ENCODE results near the gene BBOF1.
"Not testable (repeated sequence)": the region's sequence is repeated elsewhere in the genome, so short reads cannot be mapped to it uniquely, and the experiment has no call there.

BBOF1 gene, protein sequence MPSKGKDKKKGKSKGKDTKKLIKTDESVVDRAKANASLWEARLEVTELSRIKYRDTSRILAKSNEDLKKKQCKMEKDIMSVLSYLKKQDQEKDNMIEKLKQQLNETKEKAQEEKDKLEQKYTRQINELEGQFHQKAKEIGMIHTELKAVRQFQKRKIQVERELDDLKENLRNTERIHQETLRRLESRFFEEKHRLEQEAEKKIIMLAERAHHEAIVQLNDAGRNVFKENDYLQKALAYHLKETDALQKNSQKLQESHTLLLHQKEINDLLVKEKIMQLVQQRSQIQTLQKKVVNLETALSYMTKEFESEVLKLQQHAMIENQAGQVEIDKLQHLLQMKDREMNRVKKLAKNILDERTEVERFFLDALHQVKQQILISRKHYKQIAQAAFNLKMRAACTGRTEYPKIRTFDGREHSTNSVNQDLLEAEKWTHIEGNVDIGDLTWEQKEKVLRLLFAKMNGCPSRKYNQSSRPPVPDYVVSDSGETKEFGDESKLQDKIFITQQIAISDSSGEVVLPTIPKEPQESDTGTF

DNA sequence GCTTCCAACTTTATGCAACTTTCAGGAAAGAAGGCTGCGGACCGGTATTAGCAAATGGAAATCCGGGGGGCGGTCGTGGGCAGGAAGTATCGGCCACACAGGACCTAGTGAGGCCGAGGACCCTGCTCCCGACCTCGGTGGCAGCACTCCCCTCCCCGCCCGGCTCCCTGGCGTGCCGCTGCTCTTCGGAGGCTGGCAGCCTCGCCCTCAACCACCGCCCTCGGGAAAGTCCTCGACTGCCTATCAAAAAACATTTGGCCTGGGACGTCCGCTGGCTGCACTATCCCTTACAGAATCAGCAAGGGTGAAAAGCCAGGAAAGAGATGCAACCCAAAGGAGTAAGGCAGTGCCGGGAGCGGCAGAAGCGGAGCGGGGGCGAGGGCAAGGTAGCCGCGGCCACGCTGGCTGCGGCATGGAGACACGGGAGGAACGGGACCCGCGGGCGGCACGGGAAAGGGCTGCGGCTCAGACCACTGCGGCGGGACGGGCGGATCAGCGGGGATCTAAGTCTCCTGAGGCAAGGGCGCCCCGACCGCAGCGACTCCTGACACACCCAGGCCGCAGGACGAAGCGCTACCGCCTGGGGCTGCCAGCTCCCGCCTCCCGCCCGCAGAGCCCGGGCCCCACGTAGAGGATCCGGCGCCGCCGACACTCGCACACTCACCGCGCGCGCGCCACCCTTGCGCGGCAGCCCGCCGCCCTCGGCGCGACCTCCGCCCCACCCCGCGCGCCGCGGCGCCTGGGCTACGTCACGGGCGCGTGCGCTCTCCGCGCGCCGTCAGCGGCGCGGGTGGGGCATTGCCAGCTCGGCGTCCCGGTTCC is at the start of gene BBOF1, which contains the start of gene ENTPD5:
Gene BBOF1 (plus strand): TSS at position 764 of the 822 bp plus-strand sequence. CDS start 130 bp downstream, outside the sequence.
Gene ENTPD5 (minus strand): TSS at position 703 of the 822 bp plus-strand sequence. CDS start 31,186 bp downstream, outside the sequence.
- DNase-seq (ENCODE audit: low read depth in 3 of 3), result peak; percentile 68 to 71 (median 71)

DNA sequence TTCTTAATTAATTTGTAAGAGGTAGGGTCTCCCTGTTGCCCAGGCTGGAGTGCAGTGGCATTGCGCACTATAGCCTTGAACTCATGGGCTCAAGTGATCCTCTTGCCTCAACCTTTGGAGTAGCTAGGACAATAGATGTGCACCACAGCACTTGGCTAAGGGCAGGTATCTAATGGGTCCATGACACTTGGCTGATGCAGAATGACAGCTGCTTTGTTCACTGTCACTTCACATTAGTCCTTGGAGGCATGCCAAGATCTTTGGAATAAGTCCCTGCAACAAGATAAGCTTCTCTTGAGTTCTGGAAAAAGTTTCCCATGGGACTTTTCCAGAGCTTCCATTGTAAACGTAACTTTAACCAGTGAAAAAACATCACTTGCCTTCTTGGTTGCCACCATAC is 45.7 kb upstream of the BBOF1 start:
- no peak for DNase-seq (ENCODE audit: low read depth in 3 of 3)

DNA sequence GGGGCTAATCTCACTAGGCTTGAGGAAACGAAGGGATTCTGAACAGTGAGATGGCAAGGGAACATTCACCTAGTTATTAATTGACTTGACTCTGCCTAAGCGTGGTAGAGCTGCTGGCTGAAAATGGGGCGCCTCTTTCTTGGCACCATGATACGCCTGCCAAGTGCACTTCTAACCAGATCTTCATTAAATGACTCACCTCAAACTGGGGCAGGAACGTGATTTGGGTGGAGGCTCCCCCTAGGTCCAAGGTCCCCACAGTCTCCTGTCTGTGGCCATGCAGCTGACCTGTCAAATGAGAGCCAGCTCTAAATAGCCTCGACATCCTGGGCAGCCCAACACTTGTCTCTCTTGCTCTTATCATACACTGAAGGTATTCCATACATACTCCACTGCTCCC is 43.0 kb upstream of the BBOF1 start:
- no peak for DNase-seq (ENCODE audit: low read depth in 3 of 3)

DNA sequence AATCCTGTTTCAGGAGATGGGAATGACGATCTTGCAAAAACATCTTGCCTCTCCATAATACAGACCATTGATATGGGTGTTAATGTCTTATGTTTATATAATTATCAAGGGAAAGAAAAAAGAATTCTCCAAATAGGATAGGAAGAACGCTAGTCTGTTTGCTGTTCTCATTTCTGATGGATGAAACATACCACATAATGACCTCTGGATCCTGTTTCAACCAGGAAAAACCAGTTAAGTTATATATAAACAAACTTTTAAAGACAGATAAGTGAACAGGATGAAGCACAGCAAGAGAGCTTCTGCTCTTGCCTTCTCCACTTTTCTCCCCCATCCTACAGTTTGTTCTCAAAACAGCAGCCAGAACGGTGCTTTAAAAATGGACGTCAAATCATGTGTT is 41.3 kb upstream of the BBOF1 start:
- DNase-seq (ENCODE audit: low read depth in 3 of 3), result no peak

DNA sequence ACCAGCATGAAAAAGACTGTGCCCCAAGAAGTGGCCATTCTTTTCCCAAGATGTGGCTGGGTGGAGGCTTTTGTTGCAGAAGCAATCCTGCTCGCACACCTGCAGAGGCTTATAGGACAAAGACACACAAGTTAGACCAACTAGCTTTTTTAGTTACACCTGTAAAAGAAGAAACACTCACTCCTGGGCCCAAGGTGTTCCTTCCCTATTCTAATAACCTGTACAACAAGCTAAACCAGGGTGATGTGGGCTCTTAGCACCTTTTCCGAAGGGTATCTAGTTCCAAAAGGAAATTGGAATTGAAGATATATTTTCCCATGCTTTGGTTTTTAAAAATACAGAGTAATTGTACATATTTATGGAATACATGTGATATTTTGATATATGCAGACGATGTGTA is 31.1 kb upstream of the BBOF1 start:
- no peak for DNase-seq (ENCODE audit: low read depth in 3 of 3)

DNA sequence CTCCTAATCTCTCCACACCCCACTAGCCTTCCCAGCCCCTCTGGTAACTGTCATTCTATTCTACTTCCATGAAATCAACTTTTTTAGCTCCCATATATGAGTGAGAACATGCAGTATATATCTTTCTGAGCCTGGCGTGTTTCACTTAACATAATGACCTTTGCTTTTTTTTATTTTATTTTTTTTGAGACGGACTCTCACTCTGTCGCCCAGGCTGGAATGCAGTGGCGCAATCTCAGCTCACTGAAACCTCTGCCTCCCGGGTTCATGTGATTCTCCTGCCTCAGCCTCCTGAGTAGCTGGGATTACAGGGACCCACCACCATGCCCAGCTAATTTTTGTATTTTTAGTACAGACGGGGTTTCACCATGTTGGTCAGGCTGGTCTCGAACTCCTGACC is 30.5 kb upstream of the BBOF1 start:
- not testable (repeated sequence) for DNase-seq (ENCODE audit: low read depth in 3 of 3)

DNA sequence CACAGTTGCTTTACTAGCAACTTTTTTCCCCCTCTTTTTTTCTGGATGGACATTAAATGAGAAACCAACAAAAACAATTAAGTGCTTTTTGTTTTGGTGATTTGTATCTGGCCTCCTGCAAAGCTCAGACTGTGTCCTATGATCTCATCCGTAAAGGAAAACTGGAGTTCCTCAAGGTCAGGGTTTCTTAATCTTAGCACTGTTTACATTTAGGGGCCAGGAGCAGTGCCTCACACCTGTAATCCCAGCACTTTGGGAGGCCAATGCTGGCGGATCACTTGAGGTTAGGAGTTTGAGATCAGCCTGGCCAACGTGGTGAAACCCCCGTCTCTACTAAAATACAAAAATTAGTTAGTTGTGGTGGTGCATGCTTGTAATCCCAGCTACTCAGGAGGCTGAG is 28.1 kb upstream of the BBOF1 start:
- no peak for DNase-seq (ENCODE audit: low read depth in 3 of 3)

DNA sequence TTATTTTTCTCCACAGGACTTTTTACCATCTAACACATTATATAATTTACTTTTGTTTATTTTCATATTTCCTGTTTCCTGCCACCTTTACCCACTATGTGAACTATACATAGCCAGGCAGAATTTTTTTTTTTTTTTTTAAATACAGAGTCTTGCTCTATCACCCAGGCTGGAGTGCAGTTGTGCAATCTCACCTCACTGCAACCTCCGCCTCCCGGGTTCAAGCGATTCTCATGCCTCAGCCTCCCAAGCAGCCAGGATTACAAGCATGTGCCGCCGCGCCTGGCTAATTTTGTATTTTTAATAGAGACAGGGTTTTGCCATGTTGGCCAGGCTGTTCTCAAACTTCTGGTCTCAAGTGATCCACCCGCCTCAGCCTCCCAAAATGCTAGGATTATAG is 24.2 kb upstream of the BBOF1 start:
- DNase-seq (ENCODE audit: low read depth in 3 of 3), result not testable (repeated sequence)

DNA sequence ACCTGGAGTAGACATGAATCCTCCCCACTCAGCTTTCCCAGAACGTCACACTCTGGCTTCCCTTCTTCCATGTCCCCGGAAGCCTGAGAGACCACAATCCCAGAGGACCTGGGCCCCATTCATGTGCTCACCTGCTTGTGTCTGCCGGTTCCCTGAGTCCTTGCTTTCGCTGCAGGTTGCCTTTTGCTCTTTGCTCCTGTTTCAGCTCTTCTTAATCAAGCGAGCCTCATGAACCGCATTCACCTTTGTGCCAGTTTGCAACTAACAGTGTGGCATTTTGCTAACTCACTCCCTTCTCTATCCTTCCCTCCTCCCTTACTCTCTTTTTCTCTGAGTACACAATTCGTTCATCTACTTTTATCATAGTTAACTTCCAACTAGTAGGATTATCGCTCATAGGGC is 23.2 kb upstream of the BBOF1 start:
- no peak for DNase-seq (ENCODE audit: low read depth in 3 of 3)

DNA sequence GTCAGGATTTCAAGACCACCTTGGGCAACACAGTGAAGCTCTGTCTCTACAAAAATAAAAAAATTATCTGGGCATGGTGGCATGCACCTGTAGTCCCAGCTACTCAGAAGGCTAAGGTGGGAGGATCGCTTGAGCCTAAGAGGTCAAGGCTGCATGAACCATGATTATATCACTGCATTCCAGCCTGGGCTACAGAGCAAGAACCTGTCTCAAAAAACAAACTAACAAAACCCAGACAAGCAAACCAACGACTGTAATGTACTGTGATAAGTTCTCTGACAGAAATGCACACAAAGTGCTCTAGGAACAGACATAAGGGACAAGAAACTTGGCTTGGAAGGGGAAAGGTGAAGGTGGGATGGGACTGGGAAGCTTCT is 22.4 kb upstream of the BBOF1 start:
- no peak for DNase-seq (ENCODE audit: low read depth in 3 of 3)

DNA sequence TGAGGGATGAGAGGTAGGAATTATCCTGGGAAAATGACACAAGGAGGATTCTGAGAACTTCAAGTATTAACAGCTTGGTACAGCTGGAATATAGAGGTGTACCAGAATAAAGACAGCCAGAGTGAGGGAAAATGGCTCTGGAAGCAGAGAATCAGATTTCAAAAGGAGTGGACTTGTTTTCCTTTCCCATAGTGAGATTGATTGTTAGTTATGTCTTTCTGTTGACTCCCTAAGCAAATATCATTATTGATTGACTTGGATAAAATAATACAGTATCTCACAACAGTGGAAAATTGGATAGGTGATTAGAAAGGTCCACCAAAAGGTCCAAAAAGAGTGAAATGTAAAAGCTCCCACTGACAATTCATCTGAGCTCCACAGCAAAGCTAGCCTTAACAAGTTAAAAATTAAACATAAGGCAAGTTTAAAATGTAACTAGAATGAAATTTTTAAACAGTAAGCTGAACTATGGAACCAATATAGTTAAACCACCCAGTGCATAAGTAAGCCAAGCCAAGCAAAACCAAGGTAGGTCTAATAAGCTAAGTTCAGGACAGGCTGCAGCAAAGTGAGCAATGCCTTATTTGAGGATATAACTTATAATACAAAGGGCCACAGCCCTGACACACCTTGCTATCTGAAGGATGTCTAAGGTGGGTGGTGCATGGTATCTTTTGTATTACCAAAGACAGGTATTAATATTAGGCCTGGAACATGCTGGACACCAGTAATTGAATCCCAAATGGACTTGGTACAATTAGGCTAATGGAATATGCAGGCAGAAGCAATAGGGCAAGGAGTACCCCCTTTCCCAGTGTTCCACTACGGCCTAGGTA is 21.8 kb upstream of the BBOF1 start:
- no peak for DNase-seq (ENCODE audit: low read depth in 3 of 3)

DNA sequence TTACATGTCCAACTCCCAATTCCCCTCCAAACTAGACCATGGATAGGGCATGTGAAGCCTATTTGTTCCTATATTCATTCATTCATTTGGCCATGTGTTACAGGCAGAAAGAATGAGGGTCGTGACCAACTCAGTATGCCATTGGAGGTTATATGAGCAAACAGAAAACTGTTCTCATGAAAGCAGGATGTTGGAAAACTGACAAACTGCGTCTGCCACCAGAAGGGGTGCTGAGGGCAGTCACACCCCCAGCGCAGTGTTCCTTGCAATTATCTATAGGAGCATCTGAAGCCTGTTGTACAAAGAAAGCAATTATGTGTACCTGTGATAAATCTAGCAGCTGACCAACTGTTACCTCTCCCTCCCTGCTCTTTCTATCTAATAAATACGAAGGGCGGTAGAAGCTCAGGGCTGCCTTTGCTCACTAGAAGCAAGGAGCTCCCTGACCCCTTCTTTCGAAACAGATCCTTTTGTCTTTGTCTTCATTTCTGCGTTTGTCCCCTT is 21.2 kb upstream of the BBOF1 start:
- DNase-seq (ENCODE audit: low read depth in 3 of 3), result no peak

DNA sequence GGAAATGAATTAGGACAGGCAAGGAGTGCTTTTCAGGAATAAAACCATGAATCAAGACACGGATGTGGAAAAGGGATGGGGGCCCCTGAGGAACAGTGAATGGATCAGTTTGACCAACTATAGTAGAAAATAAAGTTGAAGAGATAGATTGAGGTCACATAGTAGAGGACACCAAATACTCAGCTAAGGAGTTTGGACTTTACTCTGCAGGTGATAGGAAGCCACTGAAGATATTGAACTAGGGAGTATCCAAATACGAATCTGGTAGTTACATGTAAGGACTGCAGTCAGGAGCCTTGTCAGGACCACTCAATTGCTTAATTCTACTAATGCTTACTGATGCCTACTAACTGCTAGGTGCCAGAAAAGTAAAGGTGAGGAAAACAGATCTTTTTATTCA is 20.4 kb upstream of the BBOF1 start:
- DNase-seq (ENCODE audit: low read depth in 3 of 3), result no peak

DNA sequence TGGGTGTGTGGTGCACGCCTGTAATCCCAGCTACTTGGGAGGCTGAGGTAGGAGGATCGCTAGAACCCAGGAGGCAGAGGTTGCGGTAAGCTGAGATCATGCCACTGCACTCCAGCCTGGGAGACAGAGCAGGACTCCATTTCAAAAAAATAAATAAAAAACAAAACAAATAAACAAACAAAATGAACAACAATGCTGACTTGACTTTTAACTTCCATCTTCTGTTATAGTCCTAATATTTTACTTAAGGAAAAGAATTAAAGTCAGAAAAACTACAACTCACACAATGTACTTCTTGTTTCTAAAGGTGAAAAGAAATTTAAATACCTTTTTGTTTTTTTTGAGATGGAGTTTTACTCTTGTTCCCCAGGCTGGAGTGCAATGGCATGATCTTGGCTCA is 13.5 kb upstream of the BBOF1 start:
- DNase-seq (ENCODE audit: low read depth in 3 of 3), result not testable (repeated sequence)

DNA sequence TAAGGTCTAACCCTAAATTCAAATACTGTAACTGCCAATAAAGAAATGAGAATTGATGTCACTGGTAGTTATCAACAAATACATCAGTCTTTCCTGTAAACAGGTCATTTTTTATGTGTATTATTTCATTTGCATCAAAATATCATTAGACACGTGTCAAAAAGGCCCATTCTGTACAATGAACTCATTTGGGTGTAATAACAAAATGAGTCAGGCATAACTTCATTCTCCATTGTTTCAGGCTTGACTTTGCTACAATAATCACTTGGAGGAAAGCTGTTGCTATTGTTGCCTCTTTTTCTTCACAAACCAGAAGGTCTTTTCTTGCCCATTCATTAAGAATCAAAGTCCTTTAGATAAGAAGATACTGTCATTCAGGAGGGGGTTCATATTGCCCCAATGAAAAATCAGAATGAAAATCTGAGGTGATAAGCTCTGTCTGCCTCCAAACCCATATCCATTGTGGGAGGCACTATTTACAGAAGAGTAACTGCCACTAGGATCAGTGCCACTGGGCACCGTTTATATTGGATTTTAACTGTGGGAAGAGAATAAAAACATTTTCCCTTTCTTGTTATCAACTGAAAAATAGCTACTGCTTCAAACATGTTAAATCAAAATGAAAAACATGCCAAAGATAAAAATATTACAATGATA is 10.2 kb upstream of the BBOF1 start:
- DNase-seq (ENCODE audit: low read depth in 3 of 3), result no peak

DNA sequence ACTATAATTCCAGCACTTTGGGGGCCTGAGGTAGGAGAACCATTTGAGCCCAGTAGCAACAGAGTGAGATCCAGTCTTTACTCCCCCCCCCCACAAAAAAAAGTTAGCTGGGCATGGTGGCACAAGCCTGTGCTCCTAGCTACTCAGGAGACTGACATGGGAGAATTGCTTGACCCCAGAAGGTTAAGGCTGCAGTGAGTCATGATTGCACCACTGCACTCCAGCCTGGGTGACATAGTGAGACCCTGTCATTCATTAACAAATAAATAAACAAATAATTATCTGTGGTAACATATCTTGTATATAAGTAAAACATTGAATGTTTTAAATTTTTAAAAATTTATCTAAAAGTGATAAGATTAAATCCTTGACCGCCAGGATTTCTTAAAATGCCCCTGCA is 4.8 kb upstream of the BBOF1 start:
- DNase-seq (ENCODE audit: low read depth in 3 of 3), result no peak

DNA sequence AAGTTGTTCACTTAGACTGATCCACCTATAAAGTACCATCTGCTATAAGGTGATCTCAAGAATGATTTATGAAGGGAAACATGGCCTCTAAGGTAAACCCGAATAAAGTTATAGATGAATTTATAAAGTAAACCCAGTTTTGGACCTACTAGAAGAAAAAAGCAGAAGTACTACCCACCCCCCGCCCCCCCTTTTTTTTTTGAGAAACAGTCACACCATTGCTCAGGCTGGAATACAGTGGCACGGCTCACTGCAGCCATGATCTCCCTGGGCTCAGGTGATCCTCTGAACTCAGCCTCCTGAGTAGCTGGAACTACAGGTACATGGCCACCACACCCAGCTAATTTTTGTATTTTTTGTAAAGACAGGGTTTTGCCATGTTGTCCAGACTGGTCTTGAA is 4.0 kb upstream of the BBOF1 start:
- no peak for DNase-seq (ENCODE audit: low read depth in 3 of 3)

DNA sequence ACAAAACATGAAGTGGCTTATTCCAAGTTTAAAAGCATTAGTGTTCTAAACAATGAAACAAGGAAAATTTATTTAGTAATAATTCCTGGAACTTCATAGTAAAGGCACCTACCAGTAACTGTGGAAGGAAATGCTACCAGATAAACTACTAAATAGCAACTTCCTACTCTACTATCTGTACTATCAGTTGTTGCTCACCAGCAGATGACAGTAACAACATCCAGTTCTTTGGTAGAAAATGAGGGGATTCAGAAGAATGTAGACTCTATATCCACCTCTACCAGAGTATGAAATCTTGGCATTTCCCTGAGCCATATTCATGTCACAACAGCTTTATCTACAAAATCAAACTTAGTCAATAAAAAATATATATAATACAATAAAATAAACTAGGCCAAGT is 3.2 kb upstream of the BBOF1 start:
- DNase-seq (ENCODE audit: low read depth in 3 of 3), result no peak

DNA sequence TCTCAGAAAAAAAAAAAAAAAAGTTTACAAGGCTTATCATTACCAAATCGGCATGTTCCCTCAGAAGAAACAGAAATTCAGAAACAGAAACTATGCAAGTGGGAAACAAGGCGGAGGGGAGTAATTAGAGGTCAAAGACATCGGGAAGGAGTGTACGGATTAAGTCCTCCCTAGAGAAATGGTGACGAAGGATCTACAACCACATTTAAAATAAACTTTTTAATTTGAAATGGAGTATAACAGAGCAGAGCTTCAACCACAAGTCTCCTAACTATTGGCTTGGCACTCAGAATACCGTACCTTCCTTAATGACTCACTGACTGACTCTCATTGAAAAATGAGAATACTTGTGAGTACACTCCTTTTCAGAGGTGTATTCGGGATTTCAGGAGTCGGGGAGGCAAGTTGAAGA is 969 bp upstream of the BBOF1 start:
- DNase-seq (ENCODE audit: low read depth in 3 of 3), result no peak

DNA sequence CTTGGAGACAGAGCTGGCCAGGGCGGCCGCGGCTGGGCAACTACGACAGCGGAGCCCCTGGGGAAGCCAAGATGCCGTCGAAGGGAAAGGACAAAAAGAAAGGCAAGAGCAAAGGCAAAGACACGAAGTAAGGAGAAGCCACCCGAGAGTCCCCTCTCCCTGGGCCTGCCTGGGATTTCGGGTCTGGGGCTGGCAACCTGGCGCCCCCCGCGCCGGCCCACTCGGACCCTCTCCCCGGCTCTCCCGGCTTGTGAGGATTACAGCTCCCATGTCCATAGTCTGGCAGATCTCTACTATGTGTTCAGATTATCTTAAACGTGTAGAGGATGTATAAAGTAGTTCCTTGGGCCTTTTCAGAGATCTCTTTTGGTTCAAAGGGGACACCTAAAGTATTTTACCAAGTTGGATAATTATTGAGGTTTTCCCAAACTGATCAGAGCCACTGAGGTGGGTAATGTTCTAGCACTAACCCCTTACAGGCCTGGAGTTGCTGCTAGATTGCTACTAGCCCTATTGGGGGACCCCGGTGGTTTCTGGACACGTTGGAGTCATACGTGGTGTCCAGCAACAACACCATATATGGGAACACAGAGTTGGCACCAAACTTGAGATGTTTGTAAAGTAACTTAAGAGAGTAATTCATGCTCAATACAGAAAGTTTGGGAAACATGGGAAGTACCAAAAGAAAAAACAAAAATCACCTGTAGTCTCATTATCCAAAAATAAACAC is 424 bp downstream of the BBOF1 start:
- DNase-seq (ENCODE audit: low read depth in 3 of 3), result no peak

Measured in stimulated activated CD4-positive, alpha-beta T cell treated with anti-CD3 and anti-CD28 coated beads, TNF-alpha, amount 100 ng/mL, for 48 hours (primary cell).